PFSK-1 (cell line): Measurements from ENCODE around the gene IMMP1L.

ENCODE experiments used
- FOXP2 ChIP-seq: optimal IDR thresholded peaks from 2 replicates; pipeline ENCODE3; 2011; ENCODE audit warnings: borderline replicate concordance, control low read depth, inconsistent platforms; ENCODE audit not compliant: insufficient read depth; ENCODE audit errors: extremely low read length, extremely low read depth
- POLR2AphosphoS5 ChIP-seq: IDR thresholded peaks from 2 replicates; pipeline ENCODE4 v1.6.1; 2012; ENCODE audit warnings: low read depth, mild to moderate bottlenecking, control low read depth, low read length, moderate library complexity
- SIN3A ChIP-seq: IDR thresholded peaks from 2 replicates; pipeline ENCODE4 v1.6.1; 2012; ENCODE audit warnings: mild to moderate bottlenecking, low read length, moderate library complexity, borderline replicate concordance; ENCODE audit not compliant: insufficient read depth
- TAF1 ChIP-seq: IDR thresholded peaks from 2 replicates; pipeline ENCODE4 v1.6.1; 2012; ENCODE audit warnings: low read length, control low read depth, borderline replicate concordance; ENCODE audit not compliant: insufficient read depth
- TF ChIP-seq, protein P1 (sequence below), 2 experiments: IDR thresholded peaks; 2 replicates each; pipeline versions ENCODE4 v1.6.1 to v1.8.0; 2011 to 2012; ENCODE audit warnings: low read depth in 2 of 2, low read length in 2 of 2, control low read depth in 1 of 2, inconsistent platforms in 1 of 2, mild to moderate bottlenecking in 1 of 2, moderate library complexity in 1 of 2; ENCODE audit not compliant: insufficient read depth in 1 of 2

The IMMP1L gene

DNA sequence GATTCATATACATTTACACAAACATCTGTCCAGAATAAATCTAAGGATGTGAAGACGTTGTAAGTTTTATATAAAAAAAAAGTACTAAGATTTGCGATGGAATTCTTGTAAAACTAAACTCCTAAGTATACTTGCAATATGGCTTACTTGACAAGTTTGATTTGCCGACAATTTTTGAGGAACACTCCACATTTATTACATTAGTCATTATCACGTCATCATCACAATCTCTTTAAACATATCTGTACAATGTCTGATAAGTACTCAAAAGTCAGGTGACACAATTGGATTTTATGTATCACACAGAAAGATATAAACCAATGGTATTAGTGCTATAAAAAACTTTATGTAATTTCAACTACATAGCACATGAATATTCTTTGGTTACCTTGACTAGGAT is 30.4 kb downstream of the IMMP1L start:
- TF ChIP-seq FOXP2: no peak
- no peak for TF ChIP-seq SIN3A
- TF ChIP-seq, protein P1, sequence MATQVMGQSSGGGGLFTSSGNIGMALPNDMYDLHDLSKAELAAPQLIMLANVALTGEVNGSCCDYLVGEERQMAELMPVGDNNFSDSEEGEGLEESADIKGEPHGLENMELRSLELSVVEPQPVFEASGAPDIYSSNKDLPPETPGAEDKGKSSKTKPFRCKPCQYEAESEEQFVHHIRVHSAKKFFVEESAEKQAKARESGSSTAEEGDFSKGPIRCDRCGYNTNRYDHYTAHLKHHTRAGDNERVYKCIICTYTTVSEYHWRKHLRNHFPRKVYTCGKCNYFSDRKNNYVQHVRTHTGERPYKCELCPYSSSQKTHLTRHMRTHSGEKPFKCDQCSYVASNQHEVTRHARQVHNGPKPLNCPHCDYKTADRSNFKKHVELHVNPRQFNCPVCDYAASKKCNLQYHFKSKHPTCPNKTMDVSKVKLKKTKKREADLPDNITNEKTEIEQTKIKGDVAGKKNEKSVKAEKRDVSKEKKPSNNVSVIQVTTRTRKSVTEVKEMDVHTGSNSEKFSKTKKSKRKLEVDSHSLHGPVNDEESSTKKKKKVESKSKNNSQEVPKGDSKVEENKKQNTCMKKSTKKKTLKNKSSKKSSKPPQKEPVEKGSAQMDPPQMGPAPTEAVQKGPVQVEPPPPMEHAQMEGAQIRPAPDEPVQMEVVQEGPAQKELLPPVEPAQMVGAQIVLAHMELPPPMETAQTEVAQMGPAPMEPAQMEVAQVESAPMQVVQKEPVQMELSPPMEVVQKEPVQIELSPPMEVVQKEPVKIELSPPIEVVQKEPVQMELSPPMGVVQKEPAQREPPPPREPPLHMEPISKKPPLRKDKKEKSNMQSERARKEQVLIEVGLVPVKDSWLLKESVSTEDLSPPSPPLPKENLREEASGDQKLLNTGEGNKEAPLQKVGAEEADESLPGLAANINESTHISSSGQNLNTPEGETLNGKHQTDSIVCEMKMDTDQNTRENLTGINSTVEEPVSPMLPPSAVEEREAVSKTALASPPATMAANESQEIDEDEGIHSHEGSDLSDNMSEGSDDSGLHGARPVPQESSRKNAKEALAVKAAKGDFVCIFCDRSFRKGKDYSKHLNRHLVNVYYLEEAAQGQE (IDR thresholded peaks at IDR 0.05; ENCODE audit: insufficient read depth in 1 of 2, low read depth in 2 of 2, low read length in 2 of 2): no peak
- TF ChIP-seq POLR2AphosphoS5: no peak
- no peak for TF ChIP-seq TAF1

DNA sequence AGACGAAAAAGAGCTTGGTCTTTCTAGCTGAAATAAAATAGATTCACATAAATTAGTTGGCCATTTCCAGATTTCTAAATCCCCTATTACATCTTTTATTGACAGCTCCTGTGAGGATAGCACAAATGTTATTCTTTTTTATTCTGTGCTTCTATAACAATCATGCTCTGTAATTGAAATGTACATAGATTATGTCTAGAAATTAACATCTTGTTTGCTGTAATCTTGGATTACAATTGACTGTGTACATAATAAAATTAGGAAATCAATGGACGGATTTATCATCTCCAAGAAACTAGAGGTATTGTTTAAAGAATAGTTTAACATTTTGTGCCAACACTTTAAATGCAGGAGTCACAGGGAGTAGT is 31.2 kb downstream of the IMMP1L start:
- TF ChIP-seq, protein P1 (IDR thresholded peaks at IDR 0.05; ENCODE audit: insufficient read depth in 1 of 2, low read depth in 2 of 2, low read length in 2 of 2): no peak
- no peak for TF ChIP-seq TAF1
- TF ChIP-seq SIN3A: no peak
- TF ChIP-seq FOXP2: no peak
- no peak for TF ChIP-seq POLR2AphosphoS5

DNA sequence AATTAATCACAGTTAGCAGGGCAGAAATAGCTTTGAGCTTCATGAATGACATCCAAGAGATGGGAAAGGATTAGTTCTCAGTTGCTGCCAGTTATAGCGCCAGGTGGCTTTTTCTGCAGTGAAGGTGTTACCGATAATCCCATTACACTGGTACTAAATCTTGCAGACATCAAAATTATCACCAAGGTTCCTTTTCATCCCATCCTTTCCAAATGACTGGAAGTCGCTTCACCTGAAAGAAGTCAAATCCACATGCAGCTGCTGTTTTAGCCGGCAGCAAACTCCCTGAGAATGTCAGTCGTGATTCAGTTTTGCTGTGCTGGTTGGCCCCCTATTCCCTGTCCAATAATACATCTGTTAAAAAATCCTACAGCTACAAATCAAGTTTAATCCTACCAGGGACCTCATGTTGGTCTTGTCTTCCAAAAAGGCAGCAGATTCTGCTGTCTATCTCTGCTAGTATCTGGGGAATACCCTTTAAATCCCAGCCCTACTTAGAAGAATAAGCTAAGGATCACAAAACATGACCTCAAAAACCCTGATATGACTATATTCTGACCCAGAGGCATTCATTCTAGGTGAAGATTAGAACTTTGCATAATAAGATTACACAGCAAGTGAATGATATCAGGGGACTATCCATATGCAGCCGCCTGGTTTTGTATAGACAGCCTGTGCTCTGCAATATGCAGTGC is 31.7 kb downstream of the IMMP1L start:
- TF ChIP-seq, protein P1 (IDR thresholded peaks at IDR 0.05; ENCODE audit: insufficient read depth in 1 of 2, low read depth in 2 of 2, low read length in 2 of 2): no peak
- TF ChIP-seq SIN3A (no peak), FOXP2 (no peak), TAF1 (no peak), POLR2AphosphoS5 (no peak)

DNA sequence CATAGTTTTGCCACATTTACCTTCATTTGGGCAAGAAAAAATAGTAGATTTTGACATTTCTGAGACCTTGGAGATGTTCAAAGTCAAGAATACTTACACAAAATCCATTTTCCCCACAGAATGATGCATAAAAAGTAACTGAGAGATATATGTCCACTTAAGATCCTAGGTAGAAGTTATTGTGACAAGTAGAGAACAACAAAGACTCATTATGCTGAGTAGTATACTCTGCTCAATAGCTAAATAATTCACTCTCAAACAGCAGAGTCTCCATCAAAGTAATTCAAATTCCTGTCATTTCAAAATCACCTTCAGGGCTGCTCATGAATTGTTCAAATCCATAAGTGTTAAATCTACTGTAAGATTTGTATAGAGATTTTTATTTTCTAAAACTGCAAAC is 35.3 kb downstream of the IMMP1L start:
- TF ChIP-seq FOXP2: no peak
- no peak for TF ChIP-seq POLR2AphosphoS5
- TF ChIP-seq, protein P1 (IDR thresholded peaks at IDR 0.05; ENCODE audit: insufficient read depth in 1 of 2, low read depth in 2 of 2, low read length in 2 of 2): no peak
- TF ChIP-seq TAF1: no peak
- TF ChIP-seq SIN3A: no peak

DNA sequence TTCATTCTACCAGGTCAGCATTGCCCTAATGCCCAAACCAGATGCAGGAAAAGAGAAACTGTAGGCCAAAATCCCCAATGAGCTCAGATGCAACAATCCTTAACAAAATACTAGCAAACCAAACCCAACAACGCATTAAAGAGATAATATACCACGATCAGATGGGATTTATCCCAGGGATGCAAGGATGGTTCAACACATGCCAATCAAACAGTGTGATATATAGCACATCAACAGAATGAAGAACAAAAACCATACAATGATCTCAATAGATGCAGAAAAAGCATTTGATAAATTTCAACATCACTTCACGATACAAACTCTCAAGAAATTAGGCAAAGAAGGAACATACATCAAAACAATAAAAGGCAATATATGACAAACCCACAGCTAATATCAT is 45.0 kb downstream of the IMMP1L start:
- TF ChIP-seq, protein P1 (IDR thresholded peaks at IDR 0.05; ENCODE audit: insufficient read depth in 1 of 2, low read depth in 2 of 2, low read length in 2 of 2): no peak
- TF ChIP-seq FOXP2 (no peak), SIN3A (no peak), POLR2AphosphoS5 (no peak), TAF1 (no peak)
